Prostate gland (tissue), 2 donors: ENCODE measurements around the gene UGT1A3.

Experiments
- POLR2A ChIP-seq: fragments of 450-650 bp; IDR thresholded peaks from one replicate; pipeline ENCODE4 v1.6.1; 2016; ENCODE audit warnings: antibody characterized with exemption, mild to moderate bottlenecking
- POLR2AphosphoS5 ChIP-seq: sonication (generic); formaldehyde crosslinking; IDR thresholded peaks from one replicate; pipeline ENCODE4 v1.6.1; 2017; ENCODE audit warnings: antibody characterized with exemption
- TF ChIP-seq, protein P1 (sequence below), 4 experiments: fragments of 200-600 bp in 2 of 4; fragments of 450-650 bp in 2 of 4; sonication (generic) in 2 of 4; IDR thresholded peaks; 1 replicate in 3 of 4; 2 replicates in 1 of 4; pipeline ENCODE4 v1.5.1; 2016 to 2019; ENCODE audit warnings: antibody characterized with exemption in 4 of 4, mild to moderate bottlenecking in 2 of 4, moderate library complexity in 2 of 4

DNA sequence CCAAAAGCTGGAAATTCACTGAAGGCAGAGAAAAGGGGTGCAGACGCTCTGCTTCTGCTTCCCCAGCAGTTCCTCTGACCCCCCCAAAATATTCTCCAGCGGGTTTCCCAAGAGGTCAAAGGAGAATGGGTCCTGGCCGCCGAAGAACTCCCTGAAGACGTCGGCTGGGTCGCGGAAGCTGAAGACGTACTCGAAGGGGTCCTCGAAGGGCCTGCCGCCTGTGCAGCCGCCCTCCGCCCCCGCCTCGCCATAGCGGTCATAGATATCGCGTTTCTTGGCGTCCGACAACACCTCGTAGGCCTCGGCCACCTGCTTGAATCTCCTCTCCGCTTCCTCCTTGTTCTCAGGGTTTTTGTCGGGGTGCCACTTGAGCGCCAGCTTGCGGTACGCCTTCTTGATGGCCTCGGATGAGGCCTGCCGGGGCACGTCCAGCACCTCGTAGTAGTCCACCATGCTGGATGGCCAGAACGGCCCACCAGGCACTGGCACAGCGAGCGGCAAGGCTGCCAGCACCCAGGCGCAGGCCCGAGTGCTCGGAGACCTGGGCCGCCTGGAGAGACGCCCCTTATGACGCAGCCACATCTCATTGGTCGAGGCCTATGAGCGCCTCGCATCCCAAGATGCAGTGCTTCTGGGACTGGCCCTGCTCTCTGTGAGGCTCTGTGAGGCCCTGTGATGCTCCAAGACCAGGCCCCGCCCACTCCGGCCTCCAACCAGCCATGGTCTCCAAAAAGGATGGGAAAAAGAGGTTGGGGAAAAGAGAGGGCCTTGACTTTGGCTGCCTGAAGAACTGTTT, 14.8 kb downstream of the UGT1A3 start:
- TF ChIP-seq, protein P1, sequence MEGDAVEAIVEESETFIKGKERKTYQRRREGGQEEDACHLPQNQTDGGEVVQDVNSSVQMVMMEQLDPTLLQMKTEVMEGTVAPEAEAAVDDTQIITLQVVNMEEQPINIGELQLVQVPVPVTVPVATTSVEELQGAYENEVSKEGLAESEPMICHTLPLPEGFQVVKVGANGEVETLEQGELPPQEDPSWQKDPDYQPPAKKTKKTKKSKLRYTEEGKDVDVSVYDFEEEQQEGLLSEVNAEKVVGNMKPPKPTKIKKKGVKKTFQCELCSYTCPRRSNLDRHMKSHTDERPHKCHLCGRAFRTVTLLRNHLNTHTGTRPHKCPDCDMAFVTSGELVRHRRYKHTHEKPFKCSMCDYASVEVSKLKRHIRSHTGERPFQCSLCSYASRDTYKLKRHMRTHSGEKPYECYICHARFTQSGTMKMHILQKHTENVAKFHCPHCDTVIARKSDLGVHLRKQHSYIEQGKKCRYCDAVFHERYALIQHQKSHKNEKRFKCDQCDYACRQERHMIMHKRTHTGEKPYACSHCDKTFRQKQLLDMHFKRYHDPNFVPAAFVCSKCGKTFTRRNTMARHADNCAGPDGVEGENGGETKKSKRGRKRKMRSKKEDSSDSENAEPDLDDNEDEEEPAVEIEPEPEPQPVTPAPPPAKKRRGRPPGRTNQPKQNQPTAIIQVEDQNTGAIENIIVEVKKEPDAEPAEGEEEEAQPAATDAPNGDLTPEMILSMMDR (IDR thresholded peaks at IDR 0.05), result no peak
- TF ChIP-seq POLR2A, result no peak
- TF ChIP-seq POLR2AphosphoS5, result no peak
